Measurements from ENCODE around the gene ACHE. TPM values are rescaled to one million over a fixed set of nuclear protein-coding genes. Genes with fewer than 3 reads are reported as not detected.

The ACHE gene
- total RNA-seq, 2 donors from 2014 or later, result 6.6 to 17.5 TPM

GRCh38 chr7:100893318-100893895 lies 2.3 kb downstream of the ACHE start:
- Histone ChIP-seq H3K36me3 (no peaks in the 10 kb centered on the region), H3K4me3 (no peak overlapping the region), H3K27me3 (replicated peaks; ENCODE audit: insufficient read depth) (no peaks in the 10 kb centered on the region), H3K4me1 (replicated peaks) (peaks cover 25% of the 10 kb centered on the region), H3K27ac (no peak overlapping the region), H3K9me3 (no peaks in the 10 kb centered on the region)
- WGBS, result 86% methylated on average over 10 of the region's 32 CpGs
- no peak for DNase-seq (ENCODE audit: low spot score)
- intact Hi-C loops (cut with DNase I), result no loop called here
- TF ChIP-seq POLR2A (IDR thresholded peaks at IDR 0.05) (no peak), CTCF (IDR thresholded peaks at IDR 0.05) (no peak), POLR2AphosphoS5 (IDR thresholded peaks at IDR 0.05) (no peak)

GRCh38 chr7:100892364-100893317 lies 3.0 kb downstream of the ACHE start:
- Histone ChIP-seq H3K4me1 (replicated peaks) (peaks cover 27% of the 10 kb centered on the region), H3K27me3 (replicated peaks; ENCODE audit: insufficient read depth) (no peaks in the 10 kb centered on the region), H3K4me3 (no peak overlapping the region), H3K9me3 (no peaks in the 10 kb centered on the region), H3K36me3 (no peaks in the 10 kb centered on the region), H3K27ac (no peak overlapping the region)
- intact Hi-C loops (cut with DNase I), result no loop called here
- TF ChIP-seq POLR2A (IDR thresholded peaks at IDR 0.05) (no peak), CTCF (IDR thresholded peaks at IDR 0.05) (no peak), POLR2AphosphoS5 (IDR thresholded peaks at IDR 0.05) (no peak)
- DNase-seq (ENCODE audit: low spot score), result no peak
- 89% methylated on average over 41 of the region's 44 CpGs for WGBS

- Histone ChIP-seq H3K27ac (peak overlapping the region in 1 of 2 donors; percentile 97), H3K4me3 (no peak overlapping the region), H3K36me3 (peaks cover 0 to 2% of the 10 kb centered on the region in 2 donors), H3K4me1 (replicated peaks) (peaks cover 27% of the 10 kb centered on the region), H3K27me3 (replicated peaks; ENCODE audit: insufficient read depth) (no peaks in the 10 kb centered on the region), H3K9me3 (no peaks in the 10 kb centered on the region)
- intact Hi-C loops (cut with DNase I), result no loop called here
- DNase-seq (ENCODE audit: low spot score), result no peak
- WGBS, result 74% methylated on average over 8 of the region's 8 CpGs
- TF ChIP-seq POLR2A (IDR thresholded peaks at IDR 0.05) (no peak), CTCF (IDR thresholded peaks at IDR 0.05) (no peak), POLR2AphosphoS5 (IDR thresholded peaks at IDR 0.05) (no peak)
These were observed 4.0 kb downstream of the ACHE start for GRCh38 chr7:100891568-100892247.

- Histone ChIP-seq H3K27me3 (replicated peaks; ENCODE audit: insufficient read depth) (no peaks in the 10 kb centered on the region), H3K4me3 (peak overlapping the region; percentile 43 to 54), H3K27ac (peak overlapping the region; percentile 96 to 97), H3K36me3 (peaks cover 4 to 10% of the 10 kb centered on the region in 2 donors), H3K9me3 (no peaks in the 10 kb centered on the region), H3K4me1 (replicated peaks) (peaks cover 27% of the 10 kb centered on the region)
- intact Hi-C loops (cut with DNase I), result no loop called here
- 9% methylated on average over 43 of the region's 43 CpGs for WGBS
- no peak for DNase-seq (ENCODE audit: low spot score)
- no peak for TF ChIP-seq POLR2AphosphoS5 (IDR thresholded peaks at IDR 0.05)
- TF ChIP-seq CTCF (IDR thresholded peaks at IDR 0.05), result no peak
- TF ChIP-seq POLR2A (IDR thresholded peaks at IDR 0.05), result no peak
These were observed 4.8 kb downstream of the ACHE start for GRCh38 chr7:100890653-100891567.
